Measurements from ENCODE around the gene ACTN1.

ACTN1 gene

GRCh38 chr14:68944162-68944561 is 34.9 kb downstream of the ACTN1 start:
- H3K36me3 ChIP-seq (ENCODE audit: control insufficient read depth in 1 of 2, insufficient read depth in 2 of 2, low read length in 2 of 2): peaks cover 8 to 27% of the 10 kb centered on the region in 2 experiments
- H3K4me2 ChIP-seq (ENCODE audit: low read length): no peak overlapping the region
- WGBS (ENCODE audit: extremely low coverage, insufficient coverage, insufficient read length): no CpG with 5 or more reads among the region's 6 CpGs
- H3K4me3 ChIP-seq (ENCODE audit: low read depth, low read length): no peak overlapping the region
- no peak overlapping the region for H4K8ac ChIP-seq (ENCODE audit: low read depth, low read length)
- H3K27ac ChIP-seq (ENCODE audit: low read depth, low read length): peak overlapping the region; percentile 64
- peak overlapping the region; percentile 66 for H3K4ac ChIP-seq (ENCODE audit: low read depth, low read length)
- H2BK5ac ChIP-seq (ENCODE audit: low read depth, low read length, poor library complexity): peak overlapping the region; percentile 34
- no peak for DNase-seq
- H2BK12ac ChIP-seq (ENCODE audit: low read length): no peak overlapping the region
- no peak overlapping the region for H2BK120ac ChIP-seq (ENCODE audit: insufficient read depth, low read length, poor library complexity)
- H3K23ac ChIP-seq (ENCODE audit: low read length): no peak overlapping the region
- H3K9ac ChIP-seq (ENCODE audit: low read length): no peak overlapping the region
- H2AFZ ChIP-seq (ENCODE audit: insufficient read depth, low read length, poor library complexity): no peak overlapping the region
- no peak overlapping the region for H3K14ac ChIP-seq (ENCODE audit: low read length)
- H3K9me3 ChIP-seq (ENCODE audit: insufficient read depth, low read depth, low read length): no peaks in the 10 kb centered on the region
- H2AK5ac ChIP-seq (ENCODE audit: low read length): no peak overlapping the region
- peaks cover 52% of the 10 kb centered on the region for H3K79me2 ChIP-seq (ENCODE audit: control insufficient read depth, insufficient read depth, low read length, poor library complexity)
- H3K4me1 ChIP-seq (ENCODE audit: control insufficient read depth in 1 of 2, insufficient read depth in 2 of 2, low read length in 2 of 2): peaks cover 65 to 79% of the 10 kb centered on the region in 2 experiments
- H4K91ac ChIP-seq (ENCODE audit: low read depth, low read length): no peak overlapping the region
- no peak overlapping the region for H3K18ac ChIP-seq (ENCODE audit: low read length)
- no peak overlapping the region for H4K12ac ChIP-seq (ENCODE audit: low read depth, low read length)
- H3K27me3 ChIP-seq (ENCODE audit: insufficient read depth, low read length): no peaks in the 10 kb centered on the region
- peaks cover 26% of the 10 kb centered on the region for H3K79me1 ChIP-seq (ENCODE audit: low read length)

- no CpG with 5 or more reads among the region's 10 CpGs for whole genome bisulfite sequencing (ENCODE audit: extremely low coverage, insufficient coverage, insufficient read length)
- Histone ChIP-seq H2BK120ac (ENCODE audit: insufficient read depth, low read length, poor library complexity) (no peak overlapping the region), H3K27me3 (ENCODE audit: insufficient read depth, low read length) (no peaks in the 10 kb centered on the region), H3K79me1 (ENCODE audit: low read length) (peaks cover 30% of the 10 kb centered on the region), H3K23ac (ENCODE audit: low read length) (no peak overlapping the region), H4K12ac (ENCODE audit: low read depth, low read length) (no peak overlapping the region), H2BK12ac (ENCODE audit: low read length) (peak overlapping the region; percentile 4), H3K4me2 (ENCODE audit: low read length) (no peak overlapping the region), H3K4me3 (ENCODE audit: low read depth, low read length) (no peak overlapping the region), H2AFZ (ENCODE audit: insufficient read depth, low read length, poor library complexity) (no peak overlapping the region), H4K8ac (ENCODE audit: low read depth, low read length) (no peak overlapping the region), H3K14ac (ENCODE audit: low read length) (peak overlapping the region; percentile 13), H3K9ac (ENCODE audit: low read length) (no peak overlapping the region), H3K79me2 (ENCODE audit: control insufficient read depth, insufficient read depth, low read length, poor library complexity) (peaks cover 55% of the 10 kb centered on the region), H2BK5ac (ENCODE audit: low read depth, low read length, poor library complexity) (peak overlapping the region; percentile 4), H2AK5ac (ENCODE audit: low read length) (peak overlapping the region; percentile 16), H3K9me3 (ENCODE audit: insufficient read depth, low read depth, low read length) (no peaks in the 10 kb centered on the region), H3K27ac (ENCODE audit: low read depth, low read length) (peak overlapping the region; percentile 42), H3K4ac (ENCODE audit: low read depth, low read length) (peak overlapping the region; percentile 33), H4K91ac (ENCODE audit: low read depth, low read length) (peak overlapping the region; percentile 25), H3K18ac (ENCODE audit: low read length) (peak overlapping the region; percentile 13), H3K4me1 (ENCODE audit: control insufficient read depth in 1 of 2, insufficient read depth in 2 of 2, low read length in 2 of 2) (peaks cover 70 to 83% of the 10 kb centered on the region in 2 experiments), H3K36me3 (ENCODE audit: control insufficient read depth in 1 of 2, insufficient read depth in 2 of 2, low read length in 2 of 2) (peaks cover 8 to 27% of the 10 kb centered on the region in 2 experiments)
- DNase-seq: peak; percentile 63 to 70
Observed at GRCh38 chr14:68943107-68943506, 36.0 kb downstream of the ACTN1 start.

GRCh38 chr14:68942296-68943035 is 36.6 kb downstream of the ACTN1 start:
- Histone ChIP-seq H2BK12ac (ENCODE audit: low read length) (no peak overlapping the region), H3K36me3 (ENCODE audit: control insufficient read depth in 1 of 2, insufficient read depth in 2 of 2, low read length in 2 of 2) (peaks cover 8 to 30% of the 10 kb centered on the region in 2 experiments), H4K91ac (ENCODE audit: low read depth, low read length) (peak overlapping the region; percentile 25), H3K14ac (ENCODE audit: low read length) (peak overlapping the region; percentile 14), H3K27ac (ENCODE audit: low read depth, low read length) (peak overlapping the region; percentile 42), H3K9me3 (ENCODE audit: insufficient read depth, low read depth, low read length) (no peaks in the 10 kb centered on the region), H3K9ac (ENCODE audit: low read length) (no peak overlapping the region), H2AFZ (ENCODE audit: insufficient read depth, low read length, poor library complexity) (no peak overlapping the region), H3K4ac (ENCODE audit: low read depth, low read length) (peak overlapping the region; percentile 29), H3K79me1 (ENCODE audit: low read length) (peaks cover 34% of the 10 kb centered on the region), H2BK5ac (ENCODE audit: low read depth, low read length, poor library complexity) (no peak overlapping the region), H2AK5ac (ENCODE audit: low read length) (no peak overlapping the region), H3K18ac (ENCODE audit: low read length) (no peak overlapping the region), H2BK120ac (ENCODE audit: insufficient read depth, low read length, poor library complexity) (peak overlapping the region; percentile 21), H3K27me3 (ENCODE audit: insufficient read depth, low read length) (no peaks in the 10 kb centered on the region), H4K12ac (ENCODE audit: low read depth, low read length) (no peak overlapping the region), H3K4me3 (ENCODE audit: low read depth, low read length) (no peak overlapping the region), H3K23ac (ENCODE audit: low read length) (no peak overlapping the region), H3K4me2 (ENCODE audit: low read length) (no peak overlapping the region), H3K4me1 (ENCODE audit: control insufficient read depth in 1 of 2, insufficient read depth in 2 of 2, low read length in 2 of 2) (peaks cover 77 to 82% of the 10 kb centered on the region in 2 experiments), H3K79me2 (ENCODE audit: control insufficient read depth, insufficient read depth, low read length, poor library complexity) (peaks cover 55% of the 10 kb centered on the region), H4K8ac (ENCODE audit: low read depth, low read length) (no peak overlapping the region)
- DNase-seq: peak; percentile 84 to 93
- WGBS (ENCODE audit: extremely low coverage, insufficient coverage, insufficient read length): no CpG with 5 or more reads among the region's 14 CpGs

DNA sequence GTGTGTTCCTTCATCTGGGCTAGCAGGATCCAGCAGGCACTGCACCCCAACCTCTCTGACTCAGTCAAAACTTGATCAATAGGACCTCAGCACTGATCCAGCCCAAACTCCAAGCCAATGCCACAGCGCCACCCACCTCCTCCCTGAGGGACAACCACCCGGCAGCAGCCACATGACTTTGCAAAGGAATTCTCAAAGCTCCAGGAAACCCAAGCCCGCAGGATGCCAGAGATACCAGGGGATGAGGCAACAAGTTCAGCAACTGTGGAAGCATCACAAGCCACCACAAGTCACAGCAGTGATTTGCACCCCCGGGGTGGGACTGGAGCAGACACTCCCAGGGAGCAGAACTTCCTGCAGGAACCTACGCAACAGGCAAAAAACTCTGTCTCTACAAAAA is 37.3 kb downstream of the ACTN1 start:
- H3K79me1 ChIP-seq (ENCODE audit: low read length): peaks cover 34% of the 10 kb centered on the region
- peak overlapping the region; percentile 37 for H3K14ac ChIP-seq (ENCODE audit: low read length)
- no peak overlapping the region for H3K4me2 ChIP-seq (ENCODE audit: low read length)
- peaks cover 77 to 78% of the 10 kb centered on the region in 2 experiments for H3K4me1 ChIP-seq (ENCODE audit: control insufficient read depth in 1 of 2, insufficient read depth in 2 of 2, low read length in 2 of 2)
- peaks cover 54% of the 10 kb centered on the region for H3K79me2 ChIP-seq (ENCODE audit: control insufficient read depth, insufficient read depth, low read length, poor library complexity)
- H2BK120ac ChIP-seq (ENCODE audit: insufficient read depth, low read length, poor library complexity): peak overlapping the region; percentile 72
- peak overlapping the region; percentile 81 for H3K27ac ChIP-seq (ENCODE audit: low read depth, low read length)
- peak overlapping the region; percentile 85 for H2BK5ac ChIP-seq (ENCODE audit: low read depth, low read length, poor library complexity)
- peak; percentile 99 for DNase-seq
- WGBS (ENCODE audit: extremely low coverage, insufficient coverage, insufficient read length): no CpG with 5 or more reads among the region's 5 CpGs
- H2BK12ac ChIP-seq (ENCODE audit: low read length): peak overlapping the region; percentile 92
- H4K8ac ChIP-seq (ENCODE audit: low read depth, low read length): peak overlapping the region; percentile 67
- peak overlapping the region; percentile 78 for H4K91ac ChIP-seq (ENCODE audit: low read depth, low read length)
- no peak overlapping the region for H3K9ac ChIP-seq (ENCODE audit: low read length)
- no peak overlapping the region for H4K12ac ChIP-seq (ENCODE audit: low read depth, low read length)
- peak overlapping the region; percentile 70 for H2AK5ac ChIP-seq (ENCODE audit: low read length)
- peak overlapping the region; percentile 93 for H3K4ac ChIP-seq (ENCODE audit: low read depth, low read length)
- peak overlapping the region; percentile 88 for H3K18ac ChIP-seq (ENCODE audit: low read length)
- H3K9me3 ChIP-seq (ENCODE audit: insufficient read depth, low read depth, low read length): no peaks in the 10 kb centered on the region
- no peak overlapping the region for H3K23ac ChIP-seq (ENCODE audit: low read length)
- peaks cover 8 to 31% of the 10 kb centered on the region in 2 experiments for H3K36me3 ChIP-seq (ENCODE audit: control insufficient read depth in 1 of 2, insufficient read depth in 2 of 2, low read length in 2 of 2)
- H3K27me3 ChIP-seq (ENCODE audit: insufficient read depth, low read length): no peaks in the 10 kb centered on the region
- H3K4me3 ChIP-seq (ENCODE audit: low read depth, low read length): no peak overlapping the region
- no peak overlapping the region for H2AFZ ChIP-seq (ENCODE audit: insufficient read depth, low read length, poor library complexity)
